ENCODE results near the gene VAMP4.

DNA sequence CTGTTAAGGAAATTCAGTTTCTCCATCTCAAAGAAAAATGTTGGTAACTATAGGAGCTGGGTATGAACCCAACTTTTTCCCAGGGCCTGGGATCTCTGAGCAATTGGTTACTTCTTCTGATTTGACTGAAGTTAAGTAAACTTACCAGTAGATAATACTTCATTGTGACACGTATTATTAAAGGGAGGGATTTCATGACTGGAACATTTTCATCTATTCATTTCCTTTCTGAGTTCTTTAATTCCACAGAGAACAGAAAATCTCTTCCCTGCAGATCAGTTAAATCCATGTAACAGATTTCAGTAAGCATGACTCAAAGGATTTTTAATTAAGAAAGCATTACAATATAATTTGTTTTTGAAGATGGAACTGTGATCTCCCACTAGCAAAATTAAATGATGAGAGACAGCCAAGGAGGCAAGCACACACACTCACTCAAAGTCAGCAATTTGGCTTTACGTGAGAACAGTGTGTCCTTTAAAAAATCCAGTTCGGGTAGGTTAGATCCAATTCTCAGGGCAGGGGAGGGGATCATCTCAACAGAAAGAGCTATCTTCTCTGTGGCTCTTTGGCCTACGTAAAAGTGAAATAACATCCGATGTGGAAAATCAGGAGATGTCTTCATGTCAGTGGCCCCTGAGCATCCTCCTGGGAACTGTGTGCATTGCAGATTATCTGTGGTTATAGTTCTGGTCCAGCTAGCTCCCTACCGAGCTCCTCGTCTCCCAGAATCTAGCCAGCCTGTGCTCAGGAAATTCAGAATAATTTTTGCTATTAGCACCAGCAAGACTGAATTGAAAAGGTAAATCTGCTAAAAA is 78.6 kb downstream of the VAMP4 start:
- TF ChIP-seq CTCF (IDR thresholded peaks at IDR 0.05; ENCODE audit: insufficient read depth, low read depth, low read length) (no peak), EZH2 (IDR thresholded peaks at IDR 0.05; ENCODE audit: insufficient read depth, low read length) (no peak)
